Measurements from ENCODE around the gene UBE2N.
A peak's percentile ranks its signal among the peaks of the same experiment; 100 is the strongest.

Gene UBE2N

DNA sequence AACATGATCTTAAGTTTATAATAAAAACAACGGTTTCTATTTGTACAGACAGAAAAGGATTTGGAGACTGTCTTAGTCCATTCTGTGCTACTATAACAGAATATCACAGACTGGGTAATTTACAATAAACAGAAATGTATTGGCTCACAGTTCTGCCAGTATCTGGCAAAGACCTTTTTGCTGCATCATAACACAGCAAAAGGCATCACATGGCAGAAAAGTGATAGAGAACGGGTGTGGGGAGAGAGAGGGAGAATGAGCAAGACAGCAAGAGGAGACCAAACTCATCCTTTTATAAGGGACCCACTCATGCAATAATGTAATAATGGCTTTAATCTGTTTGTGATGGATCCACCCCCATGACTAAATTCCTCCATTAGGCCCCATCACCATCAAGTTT lies 81.1 kb downstream of the UBE2N start (continued):
- TF ChIP-seq TRIM28 (IDR thresholded peaks at IDR 0.05; ENCODE audit: borderline replicate concordance, low read length), result no peak

DNA sequence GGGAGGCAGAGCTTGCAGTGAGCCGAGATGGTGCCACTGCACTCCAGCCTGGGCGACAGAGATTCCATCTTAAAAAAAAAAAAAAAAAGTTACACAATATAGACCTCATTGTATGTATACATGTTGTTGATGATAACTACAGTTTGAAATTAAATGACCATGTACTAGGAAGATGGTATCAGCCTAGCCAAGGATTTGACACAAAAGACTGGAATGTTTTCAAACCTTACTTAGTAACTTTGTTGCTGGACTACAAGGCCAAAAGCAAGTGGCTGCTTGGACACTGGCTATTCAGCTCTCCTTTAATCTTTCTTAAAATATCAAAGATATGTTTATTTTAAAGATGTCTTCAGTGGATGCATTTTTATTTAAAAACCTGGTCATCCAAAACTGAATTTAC lies 82.9 kb downstream of the UBE2N start:
- H3K9me3 ChIP-seq (ENCODE audit: control insufficient read depth, insufficient read depth, low read depth, low read length), result no peaks in the 10 kb centered on the region
- ChIA-PET CTCF (interaction anchor here (0.7 kb wide), 1 partner anchor 1796 kb away, joined by 3 read pairs; no protein-coding TSS in a partner anchor), POLR2A (no interaction called here)
- no peaks in the 10 kb centered on the region for H3K4me1 ChIP-seq (ENCODE audit: control insufficient read depth, insufficient read depth, low read length)
- H3K27ac ChIP-seq (ENCODE audit: extremely low read depth, low read depth, low read length), result no peak overlapping the region
- no peaks in the 10 kb centered on the region for H3K36me3 ChIP-seq (ENCODE audit: control insufficient read depth in 2 of 2, insufficient read depth in 1 of 2, low read length in 2 of 2)
- no peak overlapping the region for H3K4me3 ChIP-seq (ENCODE audit: low read depth, low read length)
- TF ChIP-seq PRDM2 (tag by site-specific recombination; IDR thresholded peaks at IDR 0.05; ENCODE audit: borderline replicate concordance), result no peak
- TF ChIP-seq, protein P1, sequence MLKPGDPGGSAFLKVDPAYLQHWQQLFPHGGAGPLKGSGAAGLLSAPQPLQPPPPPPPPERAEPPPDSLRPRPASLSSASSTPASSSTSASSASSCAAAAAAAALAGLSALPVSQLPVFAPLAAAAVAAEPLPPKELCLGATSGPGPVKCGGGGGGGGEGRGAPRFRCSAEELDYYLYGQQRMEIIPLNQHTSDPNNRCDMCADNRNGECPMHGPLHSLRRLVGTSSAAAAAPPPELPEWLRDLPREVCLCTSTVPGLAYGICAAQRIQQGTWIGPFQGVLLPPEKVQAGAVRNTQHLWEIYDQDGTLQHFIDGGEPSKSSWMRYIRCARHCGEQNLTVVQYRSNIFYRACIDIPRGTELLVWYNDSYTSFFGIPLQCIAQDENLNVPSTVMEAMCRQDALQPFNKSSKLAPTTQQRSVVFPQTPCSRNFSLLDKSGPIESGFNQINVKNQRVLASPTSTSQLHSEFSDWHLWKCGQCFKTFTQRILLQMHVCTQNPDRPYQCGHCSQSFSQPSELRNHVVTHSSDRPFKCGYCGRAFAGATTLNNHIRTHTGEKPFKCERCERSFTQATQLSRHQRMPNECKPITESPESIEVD (tag by site-specific recombination; IDR thresholded peaks at IDR 0.05), result no peak
- no peak for TF ChIP-seq SETDB1 (IDR thresholded peaks at IDR 0.05; ENCODE audit: insufficient read length, low read length)
- 0 out of 2 replicates have a peak, but pooled peaks have one; percentile 36 for TF ChIP-seq ZNF664 (tag by site-specific recombination; IDR thresholded peaks at IDR 0.05)
- no peak for TF ChIP-seq TCF7L2 (IDR thresholded peaks at IDR 0.05; ENCODE audit: borderline replicate concordance, low read depth, low read length)

GRCh38 chr12:93358058-93358457 lies 83.7 kb downstream of the UBE2N start:
- H3K36me3 ChIP-seq (ENCODE audit: control insufficient read depth in 2 of 2, insufficient read depth in 1 of 2, low read length in 2 of 2), result no peaks in the 10 kb centered on the region
- H3K4me3 ChIP-seq (ENCODE audit: low read depth, low read length), result no peak overlapping the region
- no peaks in the 10 kb centered on the region for H3K4me1 ChIP-seq (ENCODE audit: control insufficient read depth, insufficient read depth, low read length)
- no peaks in the 10 kb centered on the region for H3K9me3 ChIP-seq (ENCODE audit: control insufficient read depth, insufficient read depth, low read depth, low read length)
- TF ChIP-seq PRDM2 (tag by site-specific recombination; IDR thresholded peaks at IDR 0.05; ENCODE audit: borderline replicate concordance), result no peak
- TF ChIP-seq ZNF664 (tag by site-specific recombination; IDR thresholded peaks at IDR 0.05), result no peak
- TF ChIP-seq GLIS1 (tag by site-specific recombination; IDR thresholded peaks at IDR 0.05), result no peak
- POLR2A ChIA-PET, result no interaction called here
- CTCF ChIA-PET, result interaction anchor here (0.5 to 0.6 kb wide), 2 partner anchors 67 to 257 kb away, joined by 3 read pairs; no protein-coding TSS in a partner anchor
- no peak overlapping the region for H3K27ac ChIP-seq (ENCODE audit: extremely low read depth, low read depth, low read length)

Measured in HEK293 (cell line).